Measurements from ENCODE around the gene SPATA20. TPM values are rescaled to one million over a fixed set of nuclear protein-coding genes. Genes with fewer than 3 reads are reported as not detected.

Gene SPATA20
- total RNA-seq, 1 experiment from 2014 or later, result 33.2 TPM

GRCh38 chr17:50554201-50554600 lies 7.2 kb downstream of the SPATA20 start:
- H3K9me3 Mint-ChIP-seq (ENCODE audit: low read depth, unreplicated experiment), result no peaks in the 10 kb centered on the region
- CTCF ChIA-PET, result no interaction called here
- no TSS peak for BruUV-seq (replicated peaks)
- H3K4me1 Mint-ChIP-seq (ENCODE audit: low read depth, unreplicated experiment), result no peaks in the 10 kb centered on the region
- intact Hi-C loops (cut with micrococcal nuclease; ENCODE audit: unreplicated experiment), result no loop called here
- H3K36me3 Mint-ChIP-seq (ENCODE audit: insufficient read depth, unreplicated experiment), result no peaks in the 10 kb centered on the region
- no peak for DNase-seq
- H3K4me3 Mint-ChIP-seq (ENCODE audit: low read depth, unreplicated experiment), result no peak overlapping the region
- H3K27me3 Mint-ChIP-seq (ENCODE audit: unreplicated experiment), result peaks cover 25% of the 10 kb centered on the region
- H3K27ac Mint-ChIP-seq (ENCODE audit: unreplicated experiment), result no peak overlapping the region
- TF ChIP-seq CTCF (IDR thresholded peaks at IDR 0.05; ENCODE audit: unreplicated experiment), result no peak

GRCh38 chr17:50556803-50557202 lies 9.8 kb downstream of the SPATA20 start:
- no peaks in the 10 kb centered on the region for H3K4me1 Mint-ChIP-seq (ENCODE audit: low read depth, unreplicated experiment)
- BruUV-seq (replicated peaks), result no TSS peak
- no peak overlapping the region for H3K4me3 Mint-ChIP-seq (ENCODE audit: low read depth, unreplicated experiment)
- H3K27me3 Mint-ChIP-seq (ENCODE audit: unreplicated experiment), result peaks cover 44% of the 10 kb centered on the region
- intact Hi-C loops (cut with micrococcal nuclease; ENCODE audit: unreplicated experiment), result no loop called here
- H3K36me3 Mint-ChIP-seq (ENCODE audit: insufficient read depth, unreplicated experiment), result no peaks in the 10 kb centered on the region
- TF ChIP-seq CTCF (IDR thresholded peaks at IDR 0.05; ENCODE audit: unreplicated experiment), result no peak
- H3K27ac Mint-ChIP-seq (ENCODE audit: unreplicated experiment), result no peak overlapping the region
- no peak for DNase-seq
- CTCF ChIA-PET, result interaction anchor here (0.6 kb wide), 1 partner anchor 122 kb away, joined by 3 read pairs; no protein-coding TSS in a partner anchor
- no peaks in the 10 kb centered on the region for H3K9me3 Mint-ChIP-seq (ENCODE audit: low read depth, unreplicated experiment)

- Mint-ChIP-seq H3K4me1 (ENCODE audit: low read depth, unreplicated experiment) (peaks cover 5% of the 10 kb centered on the region), H3K4me3 (ENCODE audit: low read depth, unreplicated experiment) (no peak overlapping the region), H3K27ac (ENCODE audit: unreplicated experiment) (no peak overlapping the region), H3K36me3 (ENCODE audit: insufficient read depth, unreplicated experiment) (no peaks in the 10 kb centered on the region), H3K9me3 (ENCODE audit: low read depth, unreplicated experiment) (no peaks in the 10 kb centered on the region), H3K27me3 (ENCODE audit: unreplicated experiment) (peaks cover 52% of the 10 kb centered on the region)
- no peak for TF ChIP-seq CTCF (IDR thresholded peaks at IDR 0.05; ENCODE audit: unreplicated experiment)
- no peak for DNase-seq
- no TSS peak for BruUV-seq (replicated peaks)
- CTCF ChIA-PET, result no interaction called here
- intact Hi-C loops (cut with micrococcal nuclease; ENCODE audit: unreplicated experiment), result no loop called here
Measured at GRCh38 chr17:50557630-50558029, 10.7 kb downstream of the SPATA20 start.

GRCh38 chr17:50558091-50558490 lies 11.1 kb downstream of the SPATA20 start:
- Mint-ChIP-seq H3K4me3 (ENCODE audit: low read depth, unreplicated experiment) (no peak overlapping the region), H3K27ac (ENCODE audit: unreplicated experiment) (no peak overlapping the region), H3K4me1 (ENCODE audit: low read depth, unreplicated experiment) (peaks cover 5% of the 10 kb centered on the region), H3K36me3 (ENCODE audit: insufficient read depth, unreplicated experiment) (no peaks in the 10 kb centered on the region), H3K27me3 (ENCODE audit: unreplicated experiment) (peaks cover 57% of the 10 kb centered on the region), H3K9me3 (ENCODE audit: low read depth, unreplicated experiment) (no peaks in the 10 kb centered on the region)
- BruUV-seq (replicated peaks), result no TSS peak
- TF ChIP-seq CTCF (IDR thresholded peaks at IDR 0.05; ENCODE audit: unreplicated experiment), result no peak
- intact Hi-C loops (cut with micrococcal nuclease; ENCODE audit: unreplicated experiment), result no loop called here
- CTCF ChIA-PET, result no interaction called here
- DNase-seq, result no peak
